Mesothelial cell of epicardium (in vitro differentiated cells): ENCODE measurements around the gene POU2F1. TPM values are rescaled to one million over a fixed set of nuclear protein-coding genes. Genes with fewer than 3 reads are reported as not detected.
A peak's percentile ranks its signal among the peaks of the same experiment; 100 is the strongest.

ENCODE experiments used
- DNase-seq, 2 experiments: peaks; one replicate each; pipeline ENCODE4 v3.0.0; 2021; ENCODE audit warnings: low spot score in 2 of 2; ENCODE audit not compliant: unreplicated experiment in 2 of 2
- H3K27ac Mint-ChIP-seq: 2 replicates; pipeline ENCODE4 v1.8.0; 2021; ENCODE audit warnings: mixed read lengths
- H3K27me3 Mint-ChIP-seq: 2 replicates; pipeline ENCODE4 v1.8.0; 2021; ENCODE audit warnings: low read depth, mixed read lengths
- H3K36me3 Mint-ChIP-seq: 2 replicates; pipeline ENCODE4 v1.8.0; 2021; ENCODE audit warnings: mixed read lengths
- H3K4me1 Mint-ChIP-seq: 2 replicates; pipeline ENCODE4 v1.8.0; 2021; ENCODE audit warnings: mixed read lengths
- H3K4me3 Mint-ChIP-seq: 2 replicates; pipeline ENCODE4 v1.8.0; 2021; ENCODE audit warnings: mild to moderate bottlenecking, moderate library complexity, mixed read lengths
- H3K9me3 Mint-ChIP-seq: 2 replicates; pipeline ENCODE4 v1.8.0; 2021; ENCODE audit warnings: mixed read lengths
- total RNA-seq: library from RNA; stranded (reverse); gene quantifications from 3 replicates; pipeline ENCODE4 v1.2.1, GENCODE V29; 2021
- TF ChIP-seq, protein P1 (sequence below): fragments of 200-600 bp; sonication (generic); IDR thresholded peaks from one replicate; pipeline ENCODE4 v1.5.0; 2021; ENCODE audit warnings: antibody characterized with exemption; ENCODE audit not compliant: unreplicated experiment

The POU2F1 gene
- total RNA-seq, 1 donor from 2014 or later = 32.8 TPM

DNA sequence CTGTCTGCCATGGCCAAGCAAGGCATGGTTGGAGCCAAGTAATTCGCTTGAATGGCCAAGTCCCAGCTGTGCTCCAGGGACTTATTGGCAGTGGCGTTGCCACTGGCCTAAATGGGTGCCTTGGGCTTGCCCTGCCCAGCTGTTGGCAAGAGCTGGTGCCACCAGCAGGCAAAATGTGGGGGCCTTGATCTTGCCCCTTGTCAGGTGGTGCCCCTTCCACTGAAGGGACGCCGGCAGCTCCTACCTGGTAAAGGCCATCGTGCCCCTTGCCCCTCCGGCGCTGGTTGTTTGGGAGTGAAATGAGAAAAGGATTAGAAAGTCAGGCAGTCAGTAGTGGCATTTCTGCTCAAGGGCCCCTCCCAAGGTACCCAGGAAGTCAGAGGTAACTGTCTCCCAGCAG is 212.1 kb downstream of the POU2F1 start:
- no peaks in the 10 kb centered on the region for H3K36me3 Mint-ChIP-seq
- TF ChIP-seq, protein P1, sequence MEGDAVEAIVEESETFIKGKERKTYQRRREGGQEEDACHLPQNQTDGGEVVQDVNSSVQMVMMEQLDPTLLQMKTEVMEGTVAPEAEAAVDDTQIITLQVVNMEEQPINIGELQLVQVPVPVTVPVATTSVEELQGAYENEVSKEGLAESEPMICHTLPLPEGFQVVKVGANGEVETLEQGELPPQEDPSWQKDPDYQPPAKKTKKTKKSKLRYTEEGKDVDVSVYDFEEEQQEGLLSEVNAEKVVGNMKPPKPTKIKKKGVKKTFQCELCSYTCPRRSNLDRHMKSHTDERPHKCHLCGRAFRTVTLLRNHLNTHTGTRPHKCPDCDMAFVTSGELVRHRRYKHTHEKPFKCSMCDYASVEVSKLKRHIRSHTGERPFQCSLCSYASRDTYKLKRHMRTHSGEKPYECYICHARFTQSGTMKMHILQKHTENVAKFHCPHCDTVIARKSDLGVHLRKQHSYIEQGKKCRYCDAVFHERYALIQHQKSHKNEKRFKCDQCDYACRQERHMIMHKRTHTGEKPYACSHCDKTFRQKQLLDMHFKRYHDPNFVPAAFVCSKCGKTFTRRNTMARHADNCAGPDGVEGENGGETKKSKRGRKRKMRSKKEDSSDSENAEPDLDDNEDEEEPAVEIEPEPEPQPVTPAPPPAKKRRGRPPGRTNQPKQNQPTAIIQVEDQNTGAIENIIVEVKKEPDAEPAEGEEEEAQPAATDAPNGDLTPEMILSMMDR = no peak
- peaks cover 20% of the 10 kb centered on the region for H3K27me3 Mint-ChIP-seq
- peaks cover 6% of the 10 kb centered on the region for H3K4me1 Mint-ChIP-seq
- H3K4me3 Mint-ChIP-seq = no peak overlapping the region
- H3K27ac Mint-ChIP-seq = no peak overlapping the region
- H3K9me3 Mint-ChIP-seq = peaks cover 9% of the 10 kb centered on the region
- no peak for DNase-seq

DNA sequence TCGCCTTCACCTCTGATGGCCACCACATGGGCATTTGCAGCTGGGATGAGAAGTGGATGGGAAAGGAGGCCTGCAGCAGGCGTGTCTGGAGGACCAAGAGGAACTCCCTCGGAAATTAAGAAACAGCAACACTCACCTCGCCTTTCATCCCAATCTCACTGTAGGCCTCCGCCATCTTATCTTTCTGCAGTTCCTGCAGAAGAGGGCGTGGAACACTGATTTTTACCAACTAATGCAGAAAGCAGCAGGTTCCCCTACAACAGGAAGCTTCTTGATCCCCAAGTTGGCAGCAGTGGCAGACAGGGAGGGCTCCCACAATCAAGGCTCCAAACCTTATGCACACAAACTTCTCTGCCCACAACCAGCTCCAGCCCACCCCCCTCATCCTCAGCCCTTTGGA is 213.2 kb downstream of the POU2F1 start:
- TF ChIP-seq, protein P1 = no peak
- DNase-seq = no peak
- peaks cover 4% of the 10 kb centered on the region for H3K4me1 Mint-ChIP-seq
- H3K4me3 Mint-ChIP-seq = no peak overlapping the region
- peaks cover 31% of the 10 kb centered on the region for H3K27me3 Mint-ChIP-seq
- H3K9me3 Mint-ChIP-seq = peaks cover 9% of the 10 kb centered on the region
- H3K36me3 Mint-ChIP-seq = no peaks in the 10 kb centered on the region
- no peak overlapping the region for H3K27ac Mint-ChIP-seq

DNA sequence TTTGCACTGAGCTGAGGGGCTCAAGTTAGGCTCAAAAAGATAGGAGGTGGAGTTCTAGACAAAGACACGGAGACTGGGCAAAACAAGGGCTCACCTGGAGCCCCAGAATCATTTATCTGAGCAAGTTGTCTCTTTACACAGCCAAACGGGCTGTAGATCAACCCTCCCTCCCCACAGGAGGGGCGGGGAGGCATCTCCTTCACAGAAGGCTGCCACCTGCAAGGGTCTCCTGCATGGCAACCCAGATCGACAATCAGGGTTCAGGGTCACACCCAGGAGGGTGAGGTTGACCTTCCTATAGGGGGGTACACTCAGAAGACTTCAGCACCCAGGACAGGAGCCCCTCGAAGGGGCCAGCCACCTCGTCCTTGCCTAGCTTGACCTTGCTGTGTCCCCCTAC is 213.6 kb downstream of the POU2F1 start:
- DNase-seq = no peak
- H3K36me3 Mint-ChIP-seq = no peaks in the 10 kb centered on the region
- TF ChIP-seq, protein P1 = no peak
- H3K9me3 Mint-ChIP-seq = peaks cover 9% of the 10 kb centered on the region
- no peak overlapping the region for H3K27ac Mint-ChIP-seq
- H3K27me3 Mint-ChIP-seq = peaks cover 35% of the 10 kb centered on the region
- H3K4me1 Mint-ChIP-seq = peaks cover 4% of the 10 kb centered on the region
- H3K4me3 Mint-ChIP-seq = no peak overlapping the region

GRCh38 chr1:167435484-167435883 is 214.8 kb downstream of the POU2F1 start:
- TF ChIP-seq, protein P1 = no peak
- peaks cover 45% of the 10 kb centered on the region for H3K27me3 Mint-ChIP-seq
- no peaks in the 10 kb centered on the region for H3K36me3 Mint-ChIP-seq
- H3K9me3 Mint-ChIP-seq = peaks cover 9% of the 10 kb centered on the region
- H3K4me1 Mint-ChIP-seq = peaks cover 2% of the 10 kb centered on the region
- H3K27ac Mint-ChIP-seq = no peak overlapping the region
- H3K4me3 Mint-ChIP-seq = no peak overlapping the region
- no peak for DNase-seq

GRCh38 chr1:167438171-167439138 is 217.8 kb downstream of the POU2F1 start:
- Mint-ChIP-seq H3K36me3 (no peaks in the 10 kb centered on the region), H3K27ac (no peak overlapping the region), H3K9me3 (peaks cover 9% of the 10 kb centered on the region), H3K4me1 (no peaks in the 10 kb centered on the region), H3K27me3 (peaks cover 57% of the 10 kb centered on the region), H3K4me3 (peak overlapping the region; percentile 55)
- DNase-seq = no peak
- TF ChIP-seq, protein P1 = no peak
